Stomach smooth muscle (tissue), 2 donors: ENCODE results near the gene C20orf141.

Source experiments
- H3K27ac ChIP-seq: one replicate; pipeline ENCODE4 v1.7.0; 2013; ENCODE audit warnings: mild to moderate bottlenecking, low read length, inconsistent platforms
- H3K27me3 ChIP-seq, 2 donors: one replicate each; pipeline ENCODE4 v1.7.0; 2013; ENCODE audit warnings: low read length in 2 of 2; ENCODE audit not compliant: insufficient read depth in 2 of 2, control insufficient read depth in 1 of 2
- H3K36me3 ChIP-seq, 2 donors: one replicate each; pipeline ENCODE4 v1.7.0; 2013; ENCODE audit warnings: low read length in 2 of 2; ENCODE audit not compliant: control insufficient read depth in 2 of 2, insufficient read depth in 2 of 2
- H3K4me1 ChIP-seq: one replicate; pipeline ENCODE4 v1.7.0; 2013; ENCODE audit warnings: low read length; ENCODE audit not compliant: control insufficient read depth, insufficient read depth
- H3K4me3 ChIP-seq, 2 donors: one replicate each; pipeline ENCODE4 v1.7.0; 2013; ENCODE audit warnings: low read length in 2 of 2
- H3K9ac ChIP-seq, 2 donors: one replicate each; pipeline ENCODE4 v1.7.0; 2013; ENCODE audit warnings: low read length in 2 of 2, mild to moderate bottlenecking in 1 of 2
- H3K9me3 ChIP-seq, 2 donors: one replicate each; pipeline ENCODE4 v1.7.0; 2013; ENCODE audit warnings: low read length in 2 of 2; ENCODE audit not compliant: control insufficient read depth in 2 of 2
- donor health status: healthy.
- donor health status: Pancreatic carcinoma.

The C20orf141 gene

GRCh38 chr20:2809690-2810089 is 5.1 kb upstream of the C20orf141 start:
- H3K4me3 ChIP-seq = no peak overlapping the region
- peaks cover 22 to 25% of the 10 kb centered on the region in 2 donors for H3K27me3 ChIP-seq
- no peaks in the 10 kb centered on the region for H3K36me3 ChIP-seq
- peaks cover 4% of the 10 kb centered on the region in 2 donors for H3K9me3 ChIP-seq
- no peaks in the 10 kb centered on the region for H3K4me1 ChIP-seq
- no peak overlapping the region for H3K9ac ChIP-seq
- no peak overlapping the region for H3K27ac ChIP-seq

DNA sequence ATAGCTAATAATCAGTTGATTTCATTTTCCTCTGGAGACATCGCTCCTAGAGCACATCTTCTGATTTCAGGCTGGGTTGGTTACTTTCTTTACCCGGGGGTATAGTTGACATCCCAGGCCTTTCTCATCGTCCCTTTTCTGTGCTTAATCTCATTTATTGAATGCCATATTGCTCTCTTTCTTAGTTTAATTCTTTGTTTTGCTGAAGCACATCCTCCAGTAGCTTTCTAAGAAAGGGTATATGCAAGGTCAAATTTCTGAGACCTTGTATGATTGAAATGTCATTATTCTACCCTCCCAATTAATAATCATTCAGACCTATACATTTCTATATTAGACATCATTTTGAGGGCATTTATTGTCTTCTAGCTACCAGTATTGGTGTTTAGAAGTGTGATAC is 2.6 kb upstream of the C20orf141 start:
- H3K27me3 ChIP-seq = peaks cover 8 to 9% of the 10 kb centered on the region in 2 donors
- no peaks in the 10 kb centered on the region for H3K36me3 ChIP-seq
- H3K9me3 ChIP-seq = peaks cover 4% of the 10 kb centered on the region in 2 donors
- H3K4me1 ChIP-seq = no peaks in the 10 kb centered on the region
- no peak overlapping the region for H3K27ac ChIP-seq
- H3K4me3 ChIP-seq = no peak overlapping the region
- H3K9ac ChIP-seq = no peak overlapping the region

DNA sequence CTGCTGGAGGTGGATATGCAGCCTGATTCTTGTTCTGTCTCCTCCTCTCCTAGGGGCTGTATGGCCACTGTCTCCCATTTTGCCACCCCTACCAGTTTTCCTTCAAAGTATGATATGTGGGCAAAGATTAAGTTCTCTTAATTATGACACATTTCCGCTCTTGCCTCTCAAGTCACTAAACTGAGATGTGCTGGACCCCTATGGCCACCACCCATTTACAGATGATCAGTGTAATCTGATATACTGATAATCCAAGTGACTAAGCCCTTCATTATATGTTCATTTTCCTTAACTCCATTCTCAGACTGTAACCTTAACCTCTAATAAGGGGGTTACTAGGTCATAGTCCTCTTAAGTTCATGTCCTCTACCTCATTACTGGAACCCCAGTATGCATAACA is 711 bp upstream of the C20orf141 start:
- Histone ChIP-seq H3K27me3 (peaks cover 13 to 14% of the 10 kb centered on the region in 2 donors), H3K4me3 (no peak overlapping the region), H3K9ac (no peak overlapping the region), H3K27ac (no peak overlapping the region), H3K9me3 (peaks cover 4% of the 10 kb centered on the region in 2 donors), H3K4me1 (no peaks in the 10 kb centered on the region), H3K36me3 (no peaks in the 10 kb centered on the region)

DNA sequence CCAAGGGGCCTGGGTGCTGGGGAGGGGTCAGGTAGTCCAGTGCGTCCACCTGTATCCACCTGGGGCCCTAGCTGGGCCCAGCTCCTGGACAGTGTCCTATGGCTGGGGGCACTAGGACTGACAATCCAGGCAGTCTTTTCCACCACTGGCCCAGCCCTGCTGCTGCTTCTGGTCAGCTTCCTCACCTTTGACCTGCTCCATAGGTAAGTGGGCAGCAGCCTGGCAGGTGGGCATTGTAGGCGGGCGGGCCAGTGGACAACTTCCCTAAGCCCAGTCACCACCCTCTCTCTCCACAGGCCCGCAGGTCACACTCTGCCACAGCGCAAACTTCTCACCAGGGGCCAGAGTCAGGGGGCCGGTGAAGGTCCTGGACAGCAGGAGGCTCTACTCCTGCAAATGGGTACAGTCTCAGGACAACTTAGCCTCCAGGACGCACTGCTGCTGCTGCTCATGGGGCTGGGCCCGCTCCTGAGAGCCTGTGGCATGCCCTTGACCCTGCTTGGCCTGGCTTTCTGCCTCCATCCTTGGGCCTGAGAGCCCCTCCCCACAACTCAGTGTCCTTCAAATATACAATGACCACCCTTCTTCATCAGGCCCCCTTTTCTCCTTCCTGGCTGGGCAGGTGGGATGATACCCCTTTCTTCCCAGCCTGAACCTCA is 584 bp downstream of the C20orf141 start:
- Histone ChIP-seq H3K4me3 (no peak overlapping the region), H3K36me3 (no peaks in the 10 kb centered on the region), H3K9me3 (peaks cover 4% of the 10 kb centered on the region in 2 donors), H3K9ac (no peak overlapping the region), H3K4me1 (peaks cover 2% of the 10 kb centered on the region), H3K27me3 (peaks cover 17 to 21% of the 10 kb centered on the region in 2 donors), H3K27ac (no peak overlapping the region)

DNA sequence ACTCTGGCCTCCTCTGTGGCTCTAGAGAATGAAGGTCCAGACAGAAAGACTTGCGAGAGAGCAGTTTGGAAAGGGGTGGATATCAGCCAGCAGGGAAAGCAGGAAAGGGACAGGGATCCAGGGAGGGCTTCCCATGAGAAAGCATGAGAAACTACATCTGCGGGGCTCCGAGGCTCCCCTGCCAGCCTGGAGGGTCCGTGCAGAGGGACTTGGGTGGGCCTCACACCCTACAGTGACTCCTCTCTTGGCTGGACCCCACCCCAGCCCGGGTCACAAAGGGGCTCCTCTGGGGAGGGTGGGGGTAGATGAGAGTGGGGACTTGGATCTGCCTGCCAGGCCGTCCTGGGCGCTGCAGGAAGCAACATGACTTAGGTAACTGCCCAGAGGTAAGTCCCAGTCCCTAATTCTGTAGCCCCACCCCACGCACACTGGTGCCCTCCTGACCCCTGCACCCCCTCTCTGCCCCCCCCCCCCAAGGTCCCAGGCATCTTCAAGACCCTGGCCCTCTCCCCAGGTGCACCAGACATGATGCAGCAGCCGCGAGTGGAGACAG is 1.3 kb downstream of the C20orf141 start, which contains the start of gene TMEM239:
TSS of gene TMEM239 (plus strand) at position 335 of the 553 bp plus-strand sequence. CDS start at position 526, 191 bp downstream.
- H3K4me1 ChIP-seq = peaks cover 2% of the 10 kb centered on the region
- no peak within 1 kb of the TSS for H3K9ac ChIP-seq
- no peak within 1 kb of the TSS for H3K4me3 ChIP-seq
- H3K27ac ChIP-seq = no peak within 1 kb of the TSS
- peaks cover 4% of the 10 kb centered on the region in 2 donors for H3K9me3 ChIP-seq
- no peaks in the 10 kb centered on the region for H3K36me3 ChIP-seq
- peaks cover 24% of the 10 kb centered on the region in 2 donors for H3K27me3 ChIP-seq

- H3K27ac ChIP-seq = no peak overlapping the region
- peaks cover 27 to 31% of the 10 kb centered on the region in 2 donors for H3K27me3 ChIP-seq
Measured at GRCh38 chr20:2816583-2817340, 2.0 kb downstream of the C20orf141 start.

GRCh38 chr20:2817341-2817726 is 2.5 kb downstream of the C20orf141 start:
- Histone ChIP-seq H3K4me1 (peaks cover 2% of the 10 kb centered on the region), H3K27me3 (peaks cover 27 to 31% of the 10 kb centered on the region in 2 donors), H3K27ac (no peak overlapping the region)

More at GRCh38 chr20:2816583-2817340, 2.0 kb downstream of the C20orf141 start:
- H3K4me3 ChIP-seq = no peak overlapping the region
- H3K36me3 ChIP-seq = no peaks in the 10 kb centered on the region
- peaks cover 4% of the 10 kb centered on the region in 2 donors for H3K9me3 ChIP-seq
- no peak overlapping the region for H3K9ac ChIP-seq
- H3K4me1 ChIP-seq = peaks cover 2% of the 10 kb centered on the region

DNA sequence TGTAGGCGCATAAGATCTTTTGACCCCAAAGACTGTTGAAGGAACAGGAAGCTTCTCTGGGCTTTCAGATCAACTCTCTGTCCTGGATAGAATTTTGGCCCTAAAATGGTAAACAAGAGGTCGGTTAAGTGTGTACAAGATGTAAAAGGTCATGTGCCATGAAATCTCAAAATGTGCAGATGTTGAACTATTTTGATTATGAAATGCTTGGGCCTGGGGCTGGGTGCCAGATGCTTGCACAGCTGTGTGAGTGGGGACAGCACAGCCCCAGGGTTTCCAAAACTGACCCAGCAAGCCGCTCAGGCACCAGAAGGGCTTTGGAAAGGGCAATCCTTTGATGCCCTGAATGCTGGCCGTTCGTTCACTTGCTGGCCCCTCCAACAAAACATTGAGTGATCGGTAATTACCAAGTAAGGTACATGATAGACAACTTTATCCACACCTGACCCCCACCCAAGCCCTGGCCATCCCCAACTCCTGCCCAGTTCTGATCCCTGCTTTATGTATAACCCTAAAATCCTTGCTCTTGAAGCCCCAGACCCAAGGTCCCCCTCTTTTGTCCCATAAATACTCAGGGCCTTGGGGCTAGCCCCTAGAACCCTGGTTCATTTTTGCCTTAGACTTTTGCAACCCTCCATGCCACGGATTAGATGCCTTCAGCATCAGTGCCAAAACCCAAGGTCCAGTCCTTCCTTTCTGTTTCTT is 3.3 kb downstream of the C20orf141 start:
- no peaks in the 10 kb centered on the region for H3K36me3 ChIP-seq
- H3K9ac ChIP-seq = no peak overlapping the region
- H3K27ac ChIP-seq = no peak overlapping the region
- H3K4me3 ChIP-seq = no peak overlapping the region
- peaks cover 27 to 31% of the 10 kb centered on the region in 2 donors for H3K27me3 ChIP-seq
- H3K9me3 ChIP-seq = no peaks in the 10 kb centered on the region
- H3K4me1 ChIP-seq = peaks cover 2% of the 10 kb centered on the region

More at GRCh38 chr20:2817341-2817726, 2.5 kb downstream of the C20orf141 start:
- Histone ChIP-seq H3K4me3 (no peak overlapping the region), H3K9ac (no peak overlapping the region), H3K9me3 (peaks cover 0 to 2% of the 10 kb centered on the region in 2 donors), H3K36me3 (no peaks in the 10 kb centered on the region)

- H3K4me3 ChIP-seq = no peak overlapping the region
- no peak overlapping the region for H3K27ac ChIP-seq
- H3K36me3 ChIP-seq = no peaks in the 10 kb centered on the region
- H3K9me3 ChIP-seq = no peaks in the 10 kb centered on the region
- H3K4me1 ChIP-seq = peaks cover 2% of the 10 kb centered on the region
- no peak overlapping the region for H3K9ac ChIP-seq
- peaks cover 27 to 31% of the 10 kb centered on the region in 2 donors for H3K27me3 ChIP-seq
Measured at GRCh38 chr20:2820084-2820895, 5.5 kb downstream of the C20orf141 start.
